ENCODE results near the gene NOM1. TPM values are rescaled to one million over a fixed set of nuclear protein-coding genes. Genes with fewer than 3 reads are reported as not detected.
A peak's percentile ranks its signal among the peaks of the same experiment; 100 is the strongest.
"Not testable (repeated sequence)": the region's sequence is repeated elsewhere in the genome, so short reads cannot be mapped to it uniquely, and the experiment has no call there.

The NOM1 gene
- total RNA-seq, 4 donors from 2014 or later, result 15.1 to 20.7 (median 17.1) TPM

GRCh38 chr7:156943091-156944041, 6.1 kb upstream of the NOM1 start:
- H3K36me3 ChIP-seq, result no peaks in the 10 kb centered on the region
- 33 to 71% methylated on average over 1 to 12 of the region's 36 CpGs for WGBS, 2 donors (ENCODE audit: low coverage in 1 of 2)
- no peaks in the 10 kb centered on the region for H3K4me1 ChIP-seq
- TF ChIP-seq EP300 (IDR thresholded peaks at IDR 0.05) (no peak), POLR2A (IDR thresholded peaks at IDR 0.05) (no peak), POLR2AphosphoS5 (IDR thresholded peaks at IDR 0.05) (no peak)
- TF ChIP-seq, protein P1, sequence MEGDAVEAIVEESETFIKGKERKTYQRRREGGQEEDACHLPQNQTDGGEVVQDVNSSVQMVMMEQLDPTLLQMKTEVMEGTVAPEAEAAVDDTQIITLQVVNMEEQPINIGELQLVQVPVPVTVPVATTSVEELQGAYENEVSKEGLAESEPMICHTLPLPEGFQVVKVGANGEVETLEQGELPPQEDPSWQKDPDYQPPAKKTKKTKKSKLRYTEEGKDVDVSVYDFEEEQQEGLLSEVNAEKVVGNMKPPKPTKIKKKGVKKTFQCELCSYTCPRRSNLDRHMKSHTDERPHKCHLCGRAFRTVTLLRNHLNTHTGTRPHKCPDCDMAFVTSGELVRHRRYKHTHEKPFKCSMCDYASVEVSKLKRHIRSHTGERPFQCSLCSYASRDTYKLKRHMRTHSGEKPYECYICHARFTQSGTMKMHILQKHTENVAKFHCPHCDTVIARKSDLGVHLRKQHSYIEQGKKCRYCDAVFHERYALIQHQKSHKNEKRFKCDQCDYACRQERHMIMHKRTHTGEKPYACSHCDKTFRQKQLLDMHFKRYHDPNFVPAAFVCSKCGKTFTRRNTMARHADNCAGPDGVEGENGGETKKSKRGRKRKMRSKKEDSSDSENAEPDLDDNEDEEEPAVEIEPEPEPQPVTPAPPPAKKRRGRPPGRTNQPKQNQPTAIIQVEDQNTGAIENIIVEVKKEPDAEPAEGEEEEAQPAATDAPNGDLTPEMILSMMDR (IDR thresholded peaks at IDR 0.05), result no peak
- H3K27me3 ChIP-seq, result peaks cover 64% of the 10 kb centered on the region
- no peaks in the 10 kb centered on the region for H3K9me3 ChIP-seq
- peak; percentile 10 for ATAC-seq
- H3K4me3 ChIP-seq, result no peak overlapping the region
- no peak overlapping the region for H3K27ac ChIP-seq

- H3K27ac ChIP-seq, result no peak overlapping the region
- no peak for ATAC-seq
- H3K9me3 ChIP-seq, result no peaks in the 10 kb centered on the region
- TF ChIP-seq EP300 (IDR thresholded peaks at IDR 0.05) (no peak), POLR2A (IDR thresholded peaks at IDR 0.05) (no peak)
- peaks cover 57% of the 10 kb centered on the region for H3K27me3 ChIP-seq
- no peaks in the 10 kb centered on the region for H3K36me3 ChIP-seq
- no peak overlapping the region for H3K4me3 ChIP-seq
- H3K4me1 ChIP-seq, result peaks cover 0 to 10% (median 0%) of the 10 kb centered on the region in 3 donors
- 63% methylated on average over 3 of the region's 9 CpGs; no CpG with 5 or more reads in 1 of the 2 donors for WGBS, 2 donors (ENCODE audit: low coverage in 1 of 2)
Measured at GRCh38 chr7:156944876-156945275, 4.6 kb upstream of the NOM1 start.

GRCh38 chr7:156947120-156947843, 2.2 kb upstream of the NOM1 start:
- H3K36me3 ChIP-seq, result peaks cover 0 to 4% of the 10 kb centered on the region in 2 donors
- no peak for TF ChIP-seq EP300 (IDR thresholded peaks at IDR 0.05)
- TF ChIP-seq, protein P1 (IDR thresholded peaks at IDR 0.05), result no peak
- peaks cover 37% of the 10 kb centered on the region for H3K27me3 ChIP-seq
- peaks cover 0 to 33% (median 15%) of the 10 kb centered on the region in 3 donors for H3K4me1 ChIP-seq
- no peak for ATAC-seq
- no peak overlapping the region for H3K4me3 ChIP-seq
- WGBS, 2 donors (ENCODE audit: low coverage in 1 of 2), result 47 to 62% methylated on average over 9 to 10 of the region's 12 CpGs
- no peaks in the 10 kb centered on the region for H3K9me3 ChIP-seq
- no peak overlapping the region for H3K27ac ChIP-seq

DNA sequence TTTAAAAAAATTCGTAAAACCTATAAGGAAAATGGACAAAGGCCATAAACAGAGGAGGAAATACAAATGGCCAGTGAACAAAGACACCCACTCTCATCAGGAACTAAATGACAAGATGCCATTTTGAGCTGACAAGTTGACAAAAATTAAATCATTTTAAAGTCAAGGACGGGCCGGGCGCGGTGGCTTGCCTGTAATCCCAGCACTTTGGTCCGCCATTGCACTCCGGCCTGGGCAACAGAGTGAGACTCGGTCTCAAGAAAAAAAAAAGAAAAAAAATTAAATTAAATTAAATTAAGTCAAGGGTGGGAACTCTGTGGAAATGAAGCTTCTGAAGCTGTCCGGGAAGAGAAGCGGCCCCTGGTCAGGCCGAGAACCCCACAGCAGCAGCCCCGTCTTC, 1.2 kb upstream of the NOM1 start:
- Histone ChIP-seq H3K27ac (peak overlapping the region in 2 of 4 donors; percentile 25 to 73), H3K27me3 (peaks cover 27% of the 10 kb centered on the region), H3K36me3 (peaks cover 0 to 15% of the 10 kb centered on the region in 2 donors), H3K4me1 (peaks cover 0 to 38% (median 15%) of the 10 kb centered on the region in 3 donors), H3K9me3 (no peaks in the 10 kb centered on the region), H3K4me3 (peak overlapping the region in 1 of 2 donors; percentile 77)
- WGBS, 2 donors (ENCODE audit: low coverage in 1 of 2), result 86 to 89% methylated on average over 3 to 9 of the region's 12 CpGs
- no peak for ATAC-seq
- TF ChIP-seq POLR2AphosphoS5 (IDR thresholded peaks at IDR 0.05) (no peak), EP300 (IDR thresholded peaks at IDR 0.05) (no peak), POLR2A (IDR thresholded peaks at IDR 0.05) (no peak)
- TF ChIP-seq, protein P1 (IDR thresholded peaks at IDR 0.05), result no peak

GRCh38 chr7:156950381-156950858, 908 bp downstream of the NOM1 start:
- H3K27ac ChIP-seq, result peak overlapping the region in 2 of 4 donors; percentile 73
- peaks cover 8% of the 10 kb centered on the region for H3K27me3 ChIP-seq
- 1 to 3% methylated on average over 10 to 21 of the region's 21 CpGs for WGBS, 2 donors (ENCODE audit: low coverage in 1 of 2)
- H3K4me3 ChIP-seq, result peak overlapping the region; percentile 77 to 90
- peaks cover 0 to 38% (median 15%) of the 10 kb centered on the region in 3 donors for H3K4me1 ChIP-seq
- ATAC-seq, result no peak
- peaks cover 0 to 36% of the 10 kb centered on the region in 2 donors for H3K36me3 ChIP-seq
- H3K9me3 ChIP-seq, result no peaks in the 10 kb centered on the region
- TF ChIP-seq POLR2AphosphoS5 (IDR thresholded peaks at IDR 0.05), result no peak
- TF ChIP-seq EP300 (IDR thresholded peaks at IDR 0.05), result no peak
- TF ChIP-seq POLR2A (IDR thresholded peaks at IDR 0.05), result no peak
- TF ChIP-seq, protein P1 (IDR thresholded peaks at IDR 0.05), result no peak

GRCh38 chr7:156953215-156953614, 3.7 kb downstream of the NOM1 start:
- H3K4me1 ChIP-seq, result peaks cover 0 to 38% (median 15%) of the 10 kb centered on the region in 3 donors
- peaks cover 0 to 64% of the 10 kb centered on the region in 2 donors for H3K36me3 ChIP-seq
- not testable (repeated sequence) for H3K27me3 ChIP-seq, H3K9me3 ChIP-seq, ATAC-seq, H3K27ac ChIP-seq, H3K4me3 ChIP-seq
- WGBS, 2 donors (ENCODE audit: low coverage in 1 of 2), result 72 to 77% methylated on average over 6 of the region's 12 CpGs
